HG03521 (cell line): ENCODE measurements around the gene DLG1.

Experiments
- ATAC-seq: cut with Tn5 transposase; IDR thresholded peaks from one replicate; pipeline ENCODE4 v1.9.1; 2021; ENCODE audit warnings: mild to moderate bottlenecking, moderate library complexity; ENCODE audit not compliant: unreplicated experiment

DLG1 gene

GRCh38 chr3:197021729-197022404 lies 276.5 kb downstream of the DLG1 start:
- ATAC-seq = no peak

- ATAC-seq = no peak
Measured at GRCh38 chr3:197021231-197021630, 277.2 kb downstream of the DLG1 start.

GRCh38 chr3:197019535-197019934 lies 278.9 kb downstream of the DLG1 start:
- no peak for ATAC-seq

- ATAC-seq = no peak
Measured at GRCh38 chr3:197019021-197019420, 279.4 kb downstream of the DLG1 start.

- ATAC-seq = no peak
Measured at GRCh38 chr3:197017003-197017402, 281.4 kb downstream of the DLG1 start.

GRCh38 chr3:197015790-197016736 lies 282.3 kb downstream of the DLG1 start:
- ATAC-seq = no peak

GRCh38 chr3:197014942-197015575 lies 283.4 kb downstream of the DLG1 start:
- ATAC-seq = no peak

- no peak for ATAC-seq
Measured at GRCh38 chr3:197014024-197014423, 284.4 kb downstream of the DLG1 start.

- no peak for ATAC-seq
Measured at GRCh38 chr3:197012540-197012883, 285.9 kb downstream of the DLG1 start.

GRCh38 chr3:197011780-197012539 lies 286.5 kb downstream of the DLG1 start:
- ATAC-seq = no peak

GRCh38 chr3:197010556-197011351 lies 287.7 kb downstream of the DLG1 start:
- ATAC-seq = no peak

- ATAC-seq = no peak
Measured at GRCh38 chr3:197009532-197010019, 288.8 kb downstream of the DLG1 start.

GRCh38 chr3:197008436-197009209 lies 289.8 kb downstream of the DLG1 start:
- ATAC-seq = no peak

GRCh38 chr3:197007953-197008352 lies 290.5 kb downstream of the DLG1 start:
- no peak for ATAC-seq

GRCh38 chr3:197007296-197007940 lies 291.0 kb downstream of the DLG1 start:
- no peak for ATAC-seq

- ATAC-seq = no peak
Measured at GRCh38 chr3:197006860-197007259, 291.6 kb downstream of the DLG1 start.

- no peak for ATAC-seq
Measured at GRCh38 chr3:197006446-197006845, 292.0 kb downstream of the DLG1 start.

GRCh38 chr3:197003461-197004385 lies 294.7 kb downstream of the DLG1 start:
- ATAC-seq = peak; percentile 9
